IMR-90 (cell line): ENCODE data around the gene TNIP1. TPM values are rescaled to one million over a fixed set of nuclear protein-coding genes. Genes with fewer than 3 reads are reported as not detected.

Experiments used
- ATAC-seq: fragments of 200-7000 bp; cut with Tn5 transposase; 2 replicates; pipeline ENCODE4 v1.9.1; 2020; ENCODE audit warnings: low read depth, mild to moderate bottlenecking, moderate library complexity
- BruUV-seq: library from RNA; stranded (reverse); fragments of 400-500 nt; replicated peaks from 2 replicates; lab custom pipeline; 2021; lab: Mats Ljungman, UMichigan
- CTCF ChIA-PET: fragments of 300-600 bp; formaldehyde crosslinking; extraction: SDS; loops from one replicate; lab custom pipeline; 2021; ENCODE audit warnings: antibody characterized with exemption; lab: Yijun Ruan, JAX
- POLR2A ChIA-PET: fragments of 300-600 bp; sonication (Branson Sonifier 250); formaldehyde crosslinking; loops from one replicate; lab custom pipeline; 2022; ENCODE audit warnings: antibody characterized with exemption; ENCODE audit not compliant: unreplicated experiment; lab: Charles Lee
- DNase-seq: peaks from one replicate; pipeline ENCODE4 v3.0.0; 2013
- H2AFZ ChIP-seq: replicated peaks from 2 replicates; pipeline ENCODE3; 2013; ENCODE audit warnings: low read length, mild to moderate bottlenecking; ENCODE audit not compliant: poor library complexity
- H2AK5ac ChIP-seq: 2 replicates; pipeline ENCODE4 v1.6.1; 2013; ENCODE audit warnings: low read depth, low read length, inconsistent platforms
- H2AK9ac ChIP-seq: replicated peaks from 2 replicates; pipeline ENCODE3; 2013; ENCODE audit warnings: mild to moderate bottlenecking, low read depth, low read length, moderate library complexity; ENCODE audit not compliant: poor library complexity
- H2BK120ac ChIP-seq: 2 replicates; pipeline ENCODE4 v1.6.1; 2013; ENCODE audit warnings: low read depth, low read length, inconsistent platforms
- H2BK15ac ChIP-seq: 3 replicates; pipeline ENCODE4 v1.6.1; 2013; ENCODE audit warnings: low read depth, low read length, inconsistent platforms
- H2BK20ac ChIP-seq: 2 replicates; pipeline ENCODE4 v1.6.1; 2013; ENCODE audit warnings: low read depth, mild to moderate bottlenecking, inconsistent platforms, low read length, moderate library complexity
- H2BK5ac ChIP-seq: 2 replicates; pipeline ENCODE4 v1.6.1; 2013; ENCODE audit warnings: mild to moderate bottlenecking, low read depth, low read length, inconsistent platforms; ENCODE audit not compliant: poor library complexity, severe bottlenecking
- H3K14ac ChIP-seq: replicated peaks from 2 replicates; pipeline ENCODE4 v1.6.1; 2013; ENCODE audit warnings: low read depth, low read length, inconsistent platforms
- H3K18ac ChIP-seq: 2 replicates; pipeline ENCODE4 v1.6.1; 2013; ENCODE audit warnings: low read depth, low read length, control low read depth
- H3K23ac ChIP-seq: 2 replicates; pipeline ENCODE4 v1.6.1; 2013; ENCODE audit warnings: low read depth, low read length, inconsistent platforms
- H3K27ac ChIP-seq: 2 replicates; pipeline ENCODE4 v1.5.1; 2013; ENCODE audit warnings: mild to moderate bottlenecking, control low read depth, low read length; ENCODE audit not compliant: insufficient read depth
- H3K27me3 ChIP-seq: 2 replicates; pipeline ENCODE4 v1.6.1; 2013; ENCODE audit warnings: low read length; ENCODE audit not compliant: control insufficient read depth, insufficient read depth
- H3K36me3 ChIP-seq: 2 replicates; pipeline ENCODE4 v1.6.1; 2013; ENCODE audit warnings: low read length, mixed read lengths; ENCODE audit not compliant: control insufficient read depth, insufficient read depth
- H3K4ac ChIP-seq: 2 replicates; pipeline ENCODE4 v1.6.1; 2013; ENCODE audit warnings: low read depth, low read length, inconsistent platforms
- H3K4me1 ChIP-seq: 2 replicates; pipeline ENCODE4 v1.6.1; 2013; ENCODE audit warnings: low read length, mixed read lengths; ENCODE audit not compliant: control insufficient read depth, insufficient read depth
- H3K4me2 ChIP-seq: 2 replicates; pipeline ENCODE4 v1.6.1; 2013; ENCODE audit warnings: low read depth, mild to moderate bottlenecking, control low read depth, low read length, moderate library complexity
- H3K4me3 ChIP-seq: 2 replicates; pipeline ENCODE4 v1.5.1; 2013; ENCODE audit warnings: low read depth, mild to moderate bottlenecking, control low read depth, low read length, moderate library complexity; ENCODE audit not compliant: insufficient read depth
- H3K56ac ChIP-seq: 2 replicates; pipeline ENCODE4 v1.6.1; 2013; ENCODE audit warnings: low read length, inconsistent platforms; ENCODE audit not compliant: insufficient read depth; ENCODE audit errors: extremely low read depth
- H3K79me1 ChIP-seq, 2 experiments: 2 replicates each; pipeline ENCODE4 v1.6.1; 2013; ENCODE audit warnings: low read length in 2 of 2, inconsistent platforms in 1 of 2, low read depth in 1 of 2
- H3K9ac ChIP-seq: 2 replicates; pipeline ENCODE4 v1.6.1; 2013; ENCODE audit warnings: low read depth, low read length, control low read depth
- H3K9me1 ChIP-seq: 2 replicates; pipeline ENCODE4 v1.6.1; 2013; ENCODE audit warnings: low read length, inconsistent platforms; ENCODE audit not compliant: insufficient read depth
- H3K9me3 ChIP-seq: 2 replicates; pipeline ENCODE4 v1.6.1; 2013; ENCODE audit warnings: low read length; ENCODE audit not compliant: control insufficient read depth, insufficient read depth
- H4K20me1 ChIP-seq: 2 replicates; pipeline ENCODE4 v1.6.1; 2013; ENCODE audit warnings: low read length, inconsistent platforms; ENCODE audit not compliant: insufficient read depth
- H4K5ac ChIP-seq: 2 replicates; pipeline ENCODE4 v1.6.1; 2013; ENCODE audit warnings: mild to moderate bottlenecking, low read depth, low read length, control low read depth
- H4K8ac ChIP-seq, 2 experiments: 2 replicates each; pipeline ENCODE4 v1.6.1; 2013; ENCODE audit warnings: low read depth in 2 of 2, low read length in 2 of 2, control low read depth in 1 of 2, inconsistent platforms in 1 of 2
- H4K91ac ChIP-seq: 2 replicates; pipeline ENCODE4 v1.6.1; 2013; ENCODE audit warnings: low read depth, low read length, inconsistent platforms; ENCODE audit not compliant: insufficient read depth
- BHLHE40 ChIP-seq: fragments of 150-350 bp; IDR thresholded peaks from 2 replicates; pipeline ENCODE4 v1.6.1; 2016; ENCODE audit warnings: mild to moderate bottlenecking, low read depth, low read length
- CHD1 ChIP-seq: IDR thresholded peaks from 2 replicates; pipeline ENCODE4 v1.6.1; 2012; ENCODE audit warnings: low read depth, low read length, improper control_type of control experiment
- CTCF ChIP-seq: conservative IDR thresholded peaks from 2 replicates; pipeline ENCODE4 v1.5.1; 2012; ENCODE audit warnings: mild to moderate bottlenecking, low read depth, low read length, improper control_type of control experiment
- MAFK ChIP-seq: IDR thresholded peaks from 2 replicates; pipeline ENCODE4 v1.6.1; 2012; ENCODE audit warnings: low read depth, low read length, improper control_type of control experiment
- MXI1 ChIP-seq: IDR thresholded peaks from 2 replicates; pipeline ENCODE4 v1.6.1; 2012; ENCODE audit warnings: low read depth, mild to moderate bottlenecking, low read length, moderate library complexity, borderline replicate concordance
- NFE2L2 ChIP-seq: fragments of 150-350 bp; IDR thresholded peaks from 2 replicates; pipeline ENCODE4 v1.6.1; 2016; ENCODE audit warnings: low read depth, mild to moderate bottlenecking, low read length
- POLR2A ChIP-seq: IDR thresholded peaks from 2 replicates; pipeline ENCODE4 v1.6.1; 2012; ENCODE audit warnings: mild to moderate bottlenecking, low read depth, low read length
- RCOR1 ChIP-seq: IDR thresholded peaks from 2 replicates; pipeline ENCODE4 v1.6.1; 2012; ENCODE audit warnings: mild to moderate bottlenecking, low read length, improper control_type of control experiment; ENCODE audit not compliant: insufficient replicate concordance
- SMC3 ChIP-seq: fragments of 150-350 bp; IDR thresholded peaks from 2 replicates; pipeline ENCODE4 v1.6.1; 2016; ENCODE audit warnings: low read depth, mild to moderate bottlenecking, antibody characterized with exemption, low read length, moderate library complexity
- USF2 ChIP-seq: fragments of 150-350 bp; IDR thresholded peaks from 2 replicates; pipeline ENCODE4 v1.6.1; 2017; ENCODE audit warnings: mild to moderate bottlenecking, antibody characterized with exemption, low read length, low read depth
- WGBS, 2 experiments: methylation state at CpG; one replicate each; pipeline versions ENCODE4 v1.1.5 to v1.1.7; 2013; ENCODE audit warnings: missing lambda C conversion rate in 2 of 2; ENCODE audit not compliant: insufficient read length in 1 of 2; ENCODE audit errors: extremely low coverage in 2 of 2; 5-methylcytosine and 5-hydroxymethylcytosine counted together
- dilution Hi-C: fragments of 300-500 bp; cut with HindIII; formaldehyde crosslinking; loops from one replicate; pipeline ENCODE4 v1.14.3; 2018; ENCODE audit warnings: low sequenced_read_pairs; ENCODE audit not compliant: unreplicated experiment
- in situ Hi-C: fragments of 300-500 bp; cut with MboI; formaldehyde crosslinking; loops from 3 replicates; pipeline ENCODE4 v1.14.3; 2019; ENCODE audit warnings: low sequenced_read_pairs, inconsistent platforms, mixed read lengths
- intact Hi-C: fragments of 100-400 bp; cut with micrococcal nuclease; formaldehyde crosslinking; loops from 2 replicates; pipeline ENCODE4 v1.10.0; 2022
- polyA plus RNA-seq, 3 experiments: library from polyadenylated mRNA; depleted of rRNA; stranded (reverse); fragments of >200 nt; gene quantifications; 2 replicates each; pipeline ENCODE4 v1.2.3, GENCODE V29; 2012; ENCODE audit warnings: low replicate concordance in 1 of 3
- total RNA-seq: library from RNA; depleted of rRNA; stranded (reverse); fragments of >200 nt; gene quantifications from 2 replicates; pipeline ENCODE4 v1.2.3, GENCODE V29; 2012

Gene TNIP1
- total and polyA plus RNA-seq, 2 of the 4 experiments (the other 2 are of a cell fraction), result 63.8 to 92.8 TPM

- in situ Hi-C loops, result no loop called here
- dilution Hi-C loops, result no loop called here
- POLR2A ChIA-PET, result no interaction called here
Observed at GRCh38 chr5:151106043-151106442, 25.2 kb upstream of the TNIP1 start.

More at GRCh38 chr5:151106043-151106442, 25.2 kb upstream of the TNIP1 start:
- Histone ChIP-seq H2BK20ac (no peak overlapping the region), H3K27ac (no peak overlapping the region), H3K56ac (no peak overlapping the region), H3K9me1 (peaks cover 30% of the 10 kb centered on the region), H3K4me1 (peaks cover 16% of the 10 kb centered on the region), H3K4me2 (no peak overlapping the region), H4K20me1 (peaks cover 10% of the 10 kb centered on the region; the same call in 1 of the 2 replicates), H4K8ac (no peak overlapping the region), H3K4me3 (no peak overlapping the region), H3K9me3 (no peaks in the 10 kb centered on the region), H3K36me3 (peaks cover 80% of the 10 kb centered on the region), H2AK9ac (no peak overlapping the region), H3K79me1 (peaks cover 32 to 62% of the 10 kb centered on the region in 2 experiments), H3K9ac (no peak overlapping the region), H2BK15ac (no peak overlapping the region), H4K91ac (no peak overlapping the region), H3K23ac (no peak overlapping the region), H3K14ac (no peak overlapping the region), H2BK5ac (no peak overlapping the region), H2AFZ (no peak overlapping the region), H3K27me3 (no peaks in the 10 kb centered on the region), H2BK120ac (no peak overlapping the region), H2AK5ac (no peak overlapping the region), H3K4ac (no peak overlapping the region), H4K5ac (no peak overlapping the region), H3K18ac (no peak overlapping the region)
- intact Hi-C loops, result no loop called here
- ATAC-seq, result no peak
- BruUV-seq, result no TSS peak
- no peak for DNase-seq
- 93% methylated on average over 2 of the region's 5 CpGs; no CpG with 5 or more reads in 1 of the 2 experiments for WGBS, 2 experiments
- TF ChIP-seq CHD1 (no peak), POLR2A (no peak), SMC3 (no peak), MAFK (no peak), MXI1 (no peak), RCOR1 (no peak), BHLHE40 (no peak), USF2 (no peak), NFE2L2 (no peak), CTCF (no peak)
- CTCF ChIA-PET, result no interaction called here
